ENCODE results near the gene TCF4. TPM values are rescaled to one million over a fixed set of nuclear protein-coding genes. Genes with fewer than 3 reads are reported as not detected.
A peak's percentile ranks its signal among the peaks of the same experiment; 100 is the strongest.

TCF4 gene
- total RNA-seq, 1 donor from 2014 or later = 204 TPM

DNA sequence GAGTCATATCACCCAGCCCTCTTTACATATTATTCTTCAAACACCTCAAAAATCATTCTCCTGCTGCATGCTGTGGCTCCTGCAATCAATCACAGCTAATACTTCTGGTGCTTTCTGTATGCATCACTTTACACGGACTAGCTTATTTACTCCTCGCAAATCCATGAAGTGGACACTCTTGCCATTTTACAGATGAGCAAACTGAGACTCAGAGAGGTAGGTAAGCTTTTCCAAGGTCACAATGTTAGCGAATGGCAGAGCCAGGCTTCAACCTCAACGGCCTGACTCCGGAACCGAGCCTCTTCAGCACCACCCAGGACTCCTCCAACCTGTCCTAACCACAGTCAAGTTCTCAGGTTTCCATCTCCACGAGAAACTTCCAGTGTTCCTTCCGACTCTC lies 36.8 kb downstream of the TCF4 start:
- intact Hi-C loops (cut with DNase I) = no loop called here
- DNase-seq (ENCODE audit: low spot score) (no peak), ATAC-seq (no peak)

GRCh38 chr18:55550471-55550870 lies 37.5 kb downstream of the TCF4 start:
- ATAC-seq = no peak
- DNase-seq (ENCODE audit: low spot score) = no peak
- intact Hi-C loops (cut with DNase I) = no loop called here

- DNase-seq (ENCODE audit: low spot score) (no peak), ATAC-seq (no peak)
- intact Hi-C loops (cut with DNase I) = no loop called here
Observed at GRCh38 chr18:55549474-55550104, 38.4 kb downstream of the TCF4 start.

DNA sequence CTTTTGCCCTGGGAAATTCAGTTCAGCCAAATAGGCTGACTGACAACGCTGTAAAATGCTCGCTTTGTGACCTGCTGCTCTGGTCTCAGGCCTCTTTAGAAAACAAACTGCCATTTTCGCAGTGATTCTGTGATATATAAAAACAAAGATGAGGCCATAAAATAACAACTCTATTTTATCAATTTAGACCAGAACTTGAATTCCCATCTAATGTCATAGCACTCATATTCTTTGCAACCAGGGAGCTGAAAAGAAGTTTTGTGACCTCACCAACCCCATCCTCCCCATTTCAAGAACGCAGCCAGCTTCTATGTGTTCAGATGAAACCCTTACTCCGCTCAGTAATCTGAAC lies 40.3 kb downstream of the TCF4 start:
- intact Hi-C loops (cut with DNase I) = no loop called here
- no peak for ATAC-seq
- DNase-seq (ENCODE audit: low spot score) = no peak

GRCh38 chr18:55546851-55547704 lies 40.9 kb downstream of the TCF4 start:
- intact Hi-C loops (cut with DNase I) = no loop called here
- DNase-seq (ENCODE audit: low spot score) (no peak), ATAC-seq (peak; percentile 80)

DNA sequence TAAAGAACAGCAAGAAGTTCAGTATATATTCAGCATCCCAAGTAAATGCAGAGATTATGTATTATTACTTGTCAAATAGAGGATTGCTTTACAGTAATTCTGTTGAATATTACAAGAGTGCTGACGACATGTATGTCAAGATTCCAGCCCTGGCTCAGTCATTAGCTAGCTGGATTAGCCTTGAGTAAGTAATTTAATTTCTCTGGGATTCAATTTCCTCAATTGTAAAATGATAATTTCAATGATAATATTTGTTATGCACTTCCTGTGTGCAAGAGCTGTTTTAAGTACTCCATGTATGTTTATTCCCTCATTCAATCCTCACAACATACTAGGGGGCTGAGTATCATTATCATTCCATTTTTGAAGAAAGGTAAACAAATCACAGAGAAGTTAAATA lies 44.0 kb downstream of the TCF4 start:
- intact Hi-C loops (cut with DNase I) = no loop called here
- DNase-seq (ENCODE audit: low spot score) (no peak), ATAC-seq (no peak)

DNA sequence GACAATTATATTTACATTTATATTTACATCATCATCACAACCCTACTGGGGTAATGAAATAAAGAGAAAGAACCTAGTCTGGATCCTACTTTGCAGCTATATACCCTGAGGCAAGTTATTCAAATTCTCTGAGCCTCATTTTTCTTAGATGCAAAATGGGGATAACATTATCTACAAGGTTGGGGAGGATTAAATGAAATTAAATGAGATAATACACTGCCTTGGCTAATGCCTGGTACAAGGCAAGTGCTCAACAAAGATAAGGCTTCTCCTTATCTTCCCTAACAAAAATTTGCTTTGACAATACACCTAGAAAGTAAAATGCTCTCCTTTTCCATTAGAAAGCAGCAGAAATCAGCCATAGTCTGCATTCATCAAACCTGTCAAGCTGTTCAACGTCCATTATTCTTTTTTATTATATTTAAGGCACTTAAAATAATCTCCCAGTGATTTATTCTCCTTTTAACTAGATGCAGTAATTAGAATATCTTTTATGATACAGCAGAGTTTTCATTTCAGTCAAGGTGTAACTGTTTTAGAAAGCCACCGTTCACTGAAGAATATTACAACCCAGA lies 44.8 kb downstream of the TCF4 start:
- no peak for ATAC-seq
- DNase-seq (ENCODE audit: low spot score) = no peak
- intact Hi-C loops (cut with DNase I) = no loop called here

DNA sequence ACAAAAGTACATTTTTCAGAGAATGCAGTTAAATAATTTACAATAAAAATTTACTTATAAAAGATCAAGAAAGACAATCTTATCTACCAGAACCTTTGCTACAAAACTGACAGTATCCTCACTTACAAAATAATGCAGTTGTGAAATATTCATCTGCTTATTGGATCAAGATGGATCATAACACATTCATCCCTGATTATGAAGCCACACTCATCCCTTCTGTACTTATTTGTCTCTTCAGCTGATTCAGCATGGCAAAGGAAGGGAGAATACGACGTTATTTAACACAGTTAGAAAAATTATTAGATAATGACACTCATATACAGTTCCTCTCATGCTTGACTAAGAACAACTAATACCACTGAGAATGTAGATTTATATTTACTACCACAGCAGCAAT lies 46.4 kb downstream of the TCF4 start:
- intact Hi-C loops (cut with DNase I) = no loop called here
- ATAC-seq (no peak), DNase-seq (ENCODE audit: low spot score) (no peak)

DNA sequence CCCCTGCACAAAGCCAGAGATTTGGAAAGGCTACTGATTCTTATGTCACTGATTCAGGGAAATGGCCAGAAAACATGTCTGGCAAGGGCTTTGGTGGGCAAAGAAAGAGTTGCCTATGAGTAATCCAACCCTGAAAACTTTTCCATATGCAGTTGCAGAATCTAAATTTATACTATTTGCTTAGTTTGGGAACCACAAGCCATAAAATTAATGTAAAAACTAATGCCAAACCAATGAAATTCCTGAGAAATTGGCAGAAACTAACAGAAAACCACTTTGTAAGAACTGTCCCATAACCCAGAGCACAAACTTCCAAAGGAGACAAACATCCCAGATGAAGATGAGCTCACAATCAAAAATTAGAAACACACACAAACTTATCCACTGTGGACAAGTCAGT lies 48.8 kb downstream of the TCF4 start:
- DNase-seq (ENCODE audit: low spot score) = no peak
- no peak for ATAC-seq
- intact Hi-C loops (cut with DNase I) = no loop called here

DNA sequence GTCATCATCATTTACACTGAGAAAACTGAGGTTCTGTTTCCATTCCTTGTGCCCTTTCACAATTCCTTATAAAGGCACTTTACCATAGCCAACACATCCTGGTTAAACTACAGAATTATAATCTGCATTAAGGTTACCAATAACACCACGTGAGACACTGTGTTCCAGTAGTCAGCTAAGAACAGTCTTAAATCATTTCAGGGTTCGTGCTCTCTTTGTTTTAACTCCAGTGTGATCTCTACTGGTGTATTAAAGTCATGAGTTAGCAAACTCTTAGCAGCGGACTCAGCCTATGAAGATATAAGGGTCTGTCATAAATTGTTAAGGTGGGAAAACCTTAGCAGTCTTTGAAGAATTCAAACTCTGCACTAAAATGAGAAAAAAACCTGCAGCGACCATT lies 53.0 kb downstream of the TCF4 start:
- DNase-seq (ENCODE audit: low spot score) = no peak
- no peak for ATAC-seq
- intact Hi-C loops (cut with DNase I) = no loop called here

- intact Hi-C loops (cut with DNase I) = no loop called here
- DNase-seq (ENCODE audit: low spot score) (no peak), ATAC-seq (no peak)
Observed at GRCh38 chr18:55534547-55534946, 53.4 kb downstream of the TCF4 start.

- ATAC-seq (no peak), DNase-seq (ENCODE audit: low spot score) (no peak)
- intact Hi-C loops (cut with DNase I) = no loop called here
Observed at GRCh38 chr18:55530166-55530565, 57.8 kb downstream of the TCF4 start.

GRCh38 chr18:55529581-55529980 lies 58.4 kb downstream of the TCF4 start:
- DNase-seq (ENCODE audit: low spot score) (no peak), ATAC-seq (no peak)
- intact Hi-C loops (cut with DNase I) = no loop called here

DNA sequence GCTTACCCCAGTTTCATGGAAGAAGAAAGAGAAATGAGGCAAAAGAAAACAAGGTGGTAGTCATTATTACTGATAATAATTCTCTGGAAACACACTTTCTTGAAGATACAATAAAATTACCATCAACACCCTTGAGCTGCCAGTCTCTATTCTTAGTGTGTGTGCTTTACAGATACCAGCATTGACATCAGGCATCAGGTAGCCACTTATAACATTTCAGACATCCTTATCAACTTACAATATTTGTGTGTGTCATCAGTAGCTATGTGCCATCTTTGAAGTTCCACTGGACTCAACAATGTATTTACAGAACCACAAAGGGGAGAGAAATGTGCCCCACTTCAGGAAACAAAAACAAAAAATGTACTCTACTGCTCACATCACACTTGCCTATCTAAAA lies 62.1 kb downstream of the TCF4 start:
- ATAC-seq = no peak
- no peak for DNase-seq (ENCODE audit: low spot score)
- intact Hi-C loops (cut with DNase I) = no loop called here

- no peak for ATAC-seq
- DNase-seq (ENCODE audit: low spot score) = no peak
- intact Hi-C loops (cut with DNase I) = no loop called here
Observed at GRCh38 chr18:55524353-55525073, 63.5 kb downstream of the TCF4 start.

DNA sequence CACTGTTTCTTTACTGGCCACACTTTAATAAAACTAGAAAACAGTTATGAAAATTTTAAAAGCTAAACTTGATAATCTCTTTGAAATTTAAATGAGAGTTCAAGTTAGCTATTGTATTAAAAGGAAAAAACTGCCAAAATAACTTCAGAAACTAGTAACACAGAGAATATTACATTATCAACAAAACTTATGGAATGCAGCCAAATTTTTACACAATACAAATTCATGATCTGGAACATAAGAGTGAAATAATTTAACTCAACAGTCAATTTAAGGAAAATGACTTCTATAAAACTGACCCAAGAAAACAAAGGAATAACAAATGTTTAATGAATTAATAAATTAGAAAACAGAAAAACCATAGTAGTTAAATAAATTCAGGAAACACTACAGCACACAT lies 65.0 kb downstream of the TCF4 start:
- ATAC-seq = no peak
- no peak for DNase-seq (ENCODE audit: low spot score)
- intact Hi-C loops (cut with DNase I) = no loop called here

- DNase-seq (ENCODE audit: low spot score) (no peak), ATAC-seq (no peak)
- intact Hi-C loops (cut with DNase I) = no loop called here
Observed at GRCh38 chr18:55522011-55522410, 66.0 kb downstream of the TCF4 start.

GRCh38 chr18:55517055-55517454 lies 70.9 kb downstream of the TCF4 start:
- DNase-seq (ENCODE audit: low spot score) (no peak), ATAC-seq (no peak)
- intact Hi-C loops (cut with DNase I) = no loop called here

GRCh38 chr18:55515941-55516710 lies 71.9 kb downstream of the TCF4 start:
- intact Hi-C loops (cut with DNase I) = no loop called here
- ATAC-seq = no peak
- DNase-seq (ENCODE audit: low spot score) = no peak

Measured in sciatic nerve (tissue), 2 donors.